Nephron (organoid): ENCODE measurements around the gene CTNNB1.

Source experiments
- H3K27ac Mint-ChIP-seq, 3 experiments: 2 replicates each; pipeline ENCODE4 v1.8.0; 2020; ENCODE audit warnings: mixed read lengths in 3 of 3, mild to moderate bottlenecking in 2 of 3, moderate library complexity in 1 of 3
- H3K27me3 Mint-ChIP-seq: 2 replicates; pipeline ENCODE4 v1.8.0; 2021; ENCODE audit warnings: low read depth, mild to moderate bottlenecking, moderate library complexity, mixed read lengths
- H3K36me3 Mint-ChIP-seq: 2 replicates; pipeline ENCODE4 v1.8.0; 2020; ENCODE audit warnings: low read depth, mixed read lengths
- H3K4me1 Mint-ChIP-seq: 2 replicates; pipeline ENCODE4 v1.8.0; 2020; ENCODE audit warnings: mixed read lengths
- H3K4me3 Mint-ChIP-seq, 3 experiments: 2 replicates each; pipeline ENCODE4 v1.8.0; 2020; ENCODE audit warnings: mild to moderate bottlenecking in 3 of 3, mixed read lengths in 3 of 3, moderate library complexity in 2 of 3
- H3K9me3 Mint-ChIP-seq: 2 replicates; pipeline ENCODE4 v1.8.0; 2020; ENCODE audit warnings: mixed read lengths
- TF ChIP-seq, protein P1 (sequence below), 3 experiments: fragments of 200-600 bp; sonication (generic); IDR thresholded peaks; one replicate each; pipeline ENCODE4 v1.5.0; 2021; ENCODE audit warnings: antibody characterized with exemption in 3 of 3; ENCODE audit not compliant: unreplicated experiment in 3 of 3

The CTNNB1 gene

DNA sequence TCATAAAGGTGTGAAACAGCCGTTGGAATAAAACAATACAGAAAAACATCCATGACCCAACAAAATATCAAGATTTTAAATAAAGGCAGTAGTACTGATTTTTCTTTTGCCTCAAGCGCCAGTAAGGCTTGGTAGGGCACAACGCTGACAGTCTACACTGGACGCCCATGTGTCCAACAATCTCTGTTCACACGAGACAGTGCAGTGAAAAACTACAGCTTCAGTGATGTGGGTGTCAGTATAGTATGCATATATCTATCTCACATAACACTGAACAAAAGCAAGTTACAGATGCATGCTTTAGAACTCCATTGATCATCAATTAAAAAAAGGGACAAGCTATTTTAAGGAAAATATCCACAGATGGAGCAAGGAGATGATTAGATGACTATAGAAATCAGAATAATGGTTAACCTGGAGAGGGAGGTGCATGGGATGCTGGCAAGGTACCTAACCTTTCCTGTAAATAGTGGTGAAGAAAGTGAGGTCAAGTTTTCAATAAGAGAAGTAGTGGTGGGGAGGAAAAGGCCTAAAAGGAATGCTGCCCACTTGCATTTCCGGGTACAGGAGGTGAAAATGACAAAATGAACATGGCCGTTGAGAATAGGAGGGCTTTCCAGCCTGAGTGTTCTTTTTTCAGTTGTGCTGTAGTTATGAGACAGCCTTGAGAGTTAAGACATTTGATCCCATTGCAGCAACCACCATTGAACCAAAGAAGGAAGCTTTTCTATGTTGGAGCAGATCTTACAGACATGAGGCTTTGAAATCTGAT, 42.7 kb downstream of the CTNNB1 start:
- peak overlapping the region in 2 of 3 experiments; percentile 18 to 30 for H3K27ac Mint-ChIP-seq

DNA sequence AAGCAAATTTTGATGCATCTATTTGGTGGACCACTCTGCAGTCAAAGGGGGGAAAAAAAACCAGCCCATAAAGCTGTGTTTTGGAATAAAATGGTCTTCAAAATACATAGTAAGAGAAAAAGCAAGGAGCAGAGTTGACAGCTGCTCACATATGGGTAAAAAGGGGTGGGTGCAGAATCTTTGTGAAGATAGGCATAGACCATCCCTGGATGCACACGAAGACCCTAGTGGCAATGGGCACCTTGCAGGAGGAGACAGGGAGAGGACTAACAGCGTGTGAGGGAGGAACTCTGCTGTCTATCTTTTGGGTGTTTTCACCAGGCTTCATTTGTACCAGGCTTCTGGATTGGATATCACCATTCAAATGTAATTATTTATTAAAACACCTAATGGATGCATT, 43.9 kb downstream of the CTNNB1 start:
- H3K4me1 Mint-ChIP-seq = peaks cover 45% of the 10 kb centered on the region
- H3K27me3 Mint-ChIP-seq = no peaks in the 10 kb centered on the region
- peaks cover 60% of the 10 kb centered on the region for H3K36me3 Mint-ChIP-seq
- no peak overlapping the region for H3K4me3 Mint-ChIP-seq
- no peaks in the 10 kb centered on the region for H3K9me3 Mint-ChIP-seq
- H3K27ac Mint-ChIP-seq = no peak overlapping the region
- TF ChIP-seq, protein P1, sequence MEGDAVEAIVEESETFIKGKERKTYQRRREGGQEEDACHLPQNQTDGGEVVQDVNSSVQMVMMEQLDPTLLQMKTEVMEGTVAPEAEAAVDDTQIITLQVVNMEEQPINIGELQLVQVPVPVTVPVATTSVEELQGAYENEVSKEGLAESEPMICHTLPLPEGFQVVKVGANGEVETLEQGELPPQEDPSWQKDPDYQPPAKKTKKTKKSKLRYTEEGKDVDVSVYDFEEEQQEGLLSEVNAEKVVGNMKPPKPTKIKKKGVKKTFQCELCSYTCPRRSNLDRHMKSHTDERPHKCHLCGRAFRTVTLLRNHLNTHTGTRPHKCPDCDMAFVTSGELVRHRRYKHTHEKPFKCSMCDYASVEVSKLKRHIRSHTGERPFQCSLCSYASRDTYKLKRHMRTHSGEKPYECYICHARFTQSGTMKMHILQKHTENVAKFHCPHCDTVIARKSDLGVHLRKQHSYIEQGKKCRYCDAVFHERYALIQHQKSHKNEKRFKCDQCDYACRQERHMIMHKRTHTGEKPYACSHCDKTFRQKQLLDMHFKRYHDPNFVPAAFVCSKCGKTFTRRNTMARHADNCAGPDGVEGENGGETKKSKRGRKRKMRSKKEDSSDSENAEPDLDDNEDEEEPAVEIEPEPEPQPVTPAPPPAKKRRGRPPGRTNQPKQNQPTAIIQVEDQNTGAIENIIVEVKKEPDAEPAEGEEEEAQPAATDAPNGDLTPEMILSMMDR (IDR thresholded peaks at IDR 0.05; ENCODE audit: unreplicated experiment in 3 of 3) = no peak

More for the DNA sequence above, 42.7 kb downstream of the CTNNB1 start:
- no peak overlapping the region for H3K4me3 Mint-ChIP-seq
- TF ChIP-seq, protein P1 (IDR thresholded peaks at IDR 0.05; ENCODE audit: unreplicated experiment in 3 of 3) = no peak
- no peaks in the 10 kb centered on the region for H3K27me3 Mint-ChIP-seq
- peaks cover 72% of the 10 kb centered on the region for H3K36me3 Mint-ChIP-seq
- H3K9me3 Mint-ChIP-seq = no peaks in the 10 kb centered on the region
- H3K4me1 Mint-ChIP-seq = peaks cover 33% of the 10 kb centered on the region

DNA sequence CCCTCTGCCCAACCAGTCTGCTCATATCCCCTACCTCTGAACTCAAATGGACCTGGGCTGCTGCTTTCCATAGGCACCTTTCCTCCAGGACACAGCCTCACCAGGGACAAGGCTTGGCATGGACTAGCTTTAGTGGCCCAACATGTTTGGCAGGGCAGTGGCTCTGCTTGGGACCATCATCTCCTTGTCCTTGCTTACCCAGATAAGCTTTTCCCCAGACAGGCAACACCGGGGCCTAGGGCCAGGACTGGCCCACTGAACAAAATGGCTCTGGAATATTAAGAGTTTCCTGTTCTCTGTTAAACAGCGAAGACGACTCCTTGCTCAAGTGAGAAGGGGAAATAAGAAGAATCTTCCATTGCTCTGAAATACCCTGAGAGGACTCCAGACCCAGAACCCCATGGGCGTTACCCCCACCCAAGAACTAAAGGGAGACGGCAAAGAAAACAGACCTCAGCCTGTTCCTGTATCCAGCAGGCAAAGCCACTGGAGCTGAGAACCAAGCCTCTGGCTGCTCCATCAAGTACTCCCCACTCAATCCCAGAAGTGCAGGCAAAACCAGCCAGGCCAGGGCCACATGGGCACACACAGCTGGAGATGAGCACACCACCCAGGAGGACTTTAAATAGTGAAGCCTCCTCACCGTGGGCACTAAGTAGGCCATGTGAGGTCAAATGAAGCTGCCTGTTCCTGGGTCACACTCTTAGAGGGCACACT, 45.5 kb downstream of the CTNNB1 start:
- Mint-ChIP-seq H3K36me3 (peaks cover 44% of the 10 kb centered on the region), H3K9me3 (no peaks in the 10 kb centered on the region), H3K27ac (no peak overlapping the region), H3K27me3 (peaks cover 4% of the 10 kb centered on the region), H3K4me3 (no peak overlapping the region), H3K4me1 (peaks cover 35% of the 10 kb centered on the region)
- TF ChIP-seq, protein P1 (IDR thresholded peaks at IDR 0.05; ENCODE audit: unreplicated experiment in 3 of 3) = no peak

DNA sequence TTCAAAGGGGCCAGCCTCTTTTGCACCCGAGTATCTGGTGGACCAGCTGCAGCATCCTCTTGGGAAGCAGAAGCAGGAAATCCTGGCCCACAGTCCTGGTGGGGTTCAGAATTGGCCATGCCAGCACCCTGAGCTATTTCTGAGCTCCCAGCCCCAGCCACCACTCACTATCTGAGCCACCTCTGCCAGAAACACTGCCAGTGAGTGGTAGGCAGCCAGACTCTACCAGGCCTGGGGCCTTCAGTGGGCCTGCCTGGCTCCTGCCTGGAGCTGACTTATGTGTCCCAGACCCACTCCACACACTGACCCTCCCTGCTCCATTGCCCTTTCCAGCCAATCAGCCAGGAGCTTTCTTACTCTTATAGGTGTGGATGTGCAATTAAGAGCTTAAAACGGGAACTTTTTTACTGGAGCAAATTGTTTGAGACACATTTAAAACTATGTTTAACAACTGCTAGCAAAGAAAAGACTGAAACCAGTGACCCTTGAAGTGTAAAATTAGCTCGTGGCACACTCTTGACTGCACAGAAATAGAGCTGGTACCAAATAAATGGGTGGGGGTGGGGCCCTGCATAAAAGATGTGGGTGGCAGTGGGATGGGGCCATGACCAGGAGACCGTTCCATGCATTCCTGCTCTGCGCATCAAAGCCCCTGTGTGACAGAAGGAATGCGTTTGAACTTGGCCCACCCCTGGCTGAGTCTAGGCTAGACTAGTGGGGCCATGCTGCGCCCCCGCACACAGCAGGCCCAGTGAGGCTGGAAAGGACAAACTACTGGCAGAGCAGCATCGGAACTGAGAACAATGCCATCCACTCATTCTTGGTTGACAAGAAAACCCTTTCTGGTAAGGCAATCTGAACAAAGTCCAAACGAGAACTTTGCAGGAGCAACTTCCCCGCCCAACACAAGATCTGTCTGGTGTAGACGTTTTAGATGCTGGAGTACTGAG, 48.0 kb downstream of the CTNNB1 start:
- Mint-ChIP-seq H3K9me3 (peaks cover 6% of the 10 kb centered on the region), H3K4me3 (peak overlapping the region in 1 of 3 experiments; percentile 8), H3K4me1 (peaks cover 20% of the 10 kb centered on the region), H3K36me3 (peaks cover 22% of the 10 kb centered on the region), H3K27ac (peak overlapping the region in 2 of 3 experiments; percentile 22 to 71), H3K27me3 (peaks cover 4% of the 10 kb centered on the region)
- TF ChIP-seq, protein P1 (IDR thresholded peaks at IDR 0.05; ENCODE audit: unreplicated experiment in 3 of 3) = no peak

DNA sequence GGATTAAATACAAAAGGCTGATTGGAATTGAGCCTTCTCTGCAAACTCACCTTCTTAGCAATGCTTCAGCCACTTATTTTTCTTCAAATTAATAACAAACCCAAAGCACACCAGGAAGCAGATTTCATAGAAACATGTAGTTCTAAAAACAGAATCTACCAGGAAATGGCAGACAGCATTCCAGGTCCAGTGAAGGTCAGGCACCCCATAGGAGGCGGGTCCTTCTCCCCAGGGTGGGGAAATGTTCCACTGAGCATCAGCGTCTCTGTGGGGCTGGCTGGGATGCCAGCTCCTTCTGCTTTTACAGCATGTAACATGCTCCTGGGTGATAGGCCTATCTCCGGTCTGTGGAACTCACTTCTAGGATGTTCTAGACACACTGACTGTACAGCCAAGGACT, 49.2 kb downstream of the CTNNB1 start:
- Mint-ChIP-seq H3K27ac (no peak overlapping the region), H3K4me3 (no peak overlapping the region), H3K4me1 (peaks cover 20% of the 10 kb centered on the region), H3K27me3 (peaks cover 4% of the 10 kb centered on the region), H3K36me3 (peaks cover 13% of the 10 kb centered on the region), H3K9me3 (peaks cover 10% of the 10 kb centered on the region)
- TF ChIP-seq, protein P1 (IDR thresholded peaks at IDR 0.05; ENCODE audit: unreplicated experiment in 3 of 3) = no peak
